ENCODE data around the gene PAEP.

- TF ChIP-seq CTCF (IDR thresholded peaks at IDR 0.05; ENCODE audit: insufficient read depth, low read length) (no peak), POLR2AphosphoS5 (IDR thresholded peaks at IDR 0.05; ENCODE audit: low read depth) (no peak), GABPA (IDR thresholded peaks at IDR 0.05; ENCODE audit: low read depth) (no peak), REST (IDR thresholded peaks at IDR 0.05; ENCODE audit: insufficient replicate concordance, low read depth) (no peak), SPI1 (IDR thresholded peaks at IDR 0.05; ENCODE audit: borderline replicate concordance, low read depth) (no peak)
Measured at GRCh38 chr9:135536216-135536615, 25.3 kb upstream of the PAEP start.

Measured in HL-60 (cell line).